Peyer's patch (tissue), 4 donors: Measurements from ENCODE around the gene LYSET.

Source experiments
- POLR2A ChIP-seq, 2 donors: fragments of 450-650 bp; IDR thresholded peaks; one replicate each; pipeline ENCODE4 v1.5.1; 2017; ENCODE audit warnings: antibody characterized with exemption in 2 of 2, mild to moderate bottlenecking in 2 of 2, moderate library complexity in 2 of 2
- TF ChIP-seq, protein P1 (sequence below), 6 experiments: fragments of 450-650 bp in 4 of 6; fragments of 200-600 bp in 2 of 6; sonication (generic) in 1 of 6; IDR thresholded peaks; one replicate each; pipeline ENCODE4 v1.5.1; 2017 to 2019; ENCODE audit warnings: antibody characterized with exemption in 6 of 6, mild to moderate bottlenecking in 3 of 6, moderate library complexity in 1 of 6

DNA sequence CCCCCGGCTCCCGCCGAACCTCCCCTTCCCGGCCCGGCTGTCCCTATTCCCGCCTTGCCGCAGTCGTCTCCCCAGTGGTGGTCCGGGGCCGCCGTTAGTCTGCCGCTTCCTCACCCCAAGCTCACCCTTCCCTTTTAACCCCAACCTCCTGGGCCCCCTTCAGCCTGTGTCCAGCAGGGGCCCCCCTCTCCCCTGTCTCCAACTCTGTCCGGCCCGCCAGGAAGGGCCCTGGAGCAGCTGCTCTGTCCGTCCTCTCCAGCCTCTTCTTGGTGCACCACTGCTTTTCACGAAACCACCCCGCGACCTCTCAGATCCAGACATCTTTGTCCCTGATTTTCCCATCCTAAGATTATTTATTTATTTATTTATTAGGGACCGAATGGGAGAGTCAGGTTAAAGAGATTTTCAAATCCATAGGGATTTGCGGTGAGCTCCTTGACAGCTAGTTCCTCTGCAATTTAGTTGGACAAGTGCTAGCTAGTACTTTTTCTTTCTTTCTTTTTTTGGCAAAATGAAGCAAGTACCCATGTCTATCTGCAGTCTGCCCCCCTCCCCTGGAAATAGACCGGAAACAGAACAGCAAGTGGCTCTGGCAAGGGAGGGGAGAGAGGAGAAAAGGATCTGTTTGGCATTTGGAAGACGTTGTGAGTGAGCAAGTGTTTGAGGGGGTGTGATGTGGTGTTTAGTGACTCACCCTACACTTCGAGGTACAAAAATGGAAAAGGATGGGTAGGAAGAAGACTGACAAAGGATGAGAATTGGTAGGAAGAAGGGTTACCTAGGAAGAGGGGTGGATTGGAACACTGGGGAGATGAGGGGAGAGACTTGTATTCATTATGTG, 22.6 kb downstream of the LYSET start:
- TF ChIP-seq, protein P1, sequence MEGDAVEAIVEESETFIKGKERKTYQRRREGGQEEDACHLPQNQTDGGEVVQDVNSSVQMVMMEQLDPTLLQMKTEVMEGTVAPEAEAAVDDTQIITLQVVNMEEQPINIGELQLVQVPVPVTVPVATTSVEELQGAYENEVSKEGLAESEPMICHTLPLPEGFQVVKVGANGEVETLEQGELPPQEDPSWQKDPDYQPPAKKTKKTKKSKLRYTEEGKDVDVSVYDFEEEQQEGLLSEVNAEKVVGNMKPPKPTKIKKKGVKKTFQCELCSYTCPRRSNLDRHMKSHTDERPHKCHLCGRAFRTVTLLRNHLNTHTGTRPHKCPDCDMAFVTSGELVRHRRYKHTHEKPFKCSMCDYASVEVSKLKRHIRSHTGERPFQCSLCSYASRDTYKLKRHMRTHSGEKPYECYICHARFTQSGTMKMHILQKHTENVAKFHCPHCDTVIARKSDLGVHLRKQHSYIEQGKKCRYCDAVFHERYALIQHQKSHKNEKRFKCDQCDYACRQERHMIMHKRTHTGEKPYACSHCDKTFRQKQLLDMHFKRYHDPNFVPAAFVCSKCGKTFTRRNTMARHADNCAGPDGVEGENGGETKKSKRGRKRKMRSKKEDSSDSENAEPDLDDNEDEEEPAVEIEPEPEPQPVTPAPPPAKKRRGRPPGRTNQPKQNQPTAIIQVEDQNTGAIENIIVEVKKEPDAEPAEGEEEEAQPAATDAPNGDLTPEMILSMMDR (IDR thresholded peaks at IDR 0.05): peak in 2 of 6 experiments; percentile 19 to 27
- TF ChIP-seq POLR2A (IDR thresholded peaks at IDR 0.05): no peak
